NCI-H1105 (cell line): ENCODE data around the gene CAV3.

Experiments
- DNase-seq: peaks from one replicate; lab custom pipeline; 2025; lab: John Stamatoyannopoulos, UW

CAV3 gene

GRCh38 chr3:8761866-8762265, 28.3 kb downstream of the CAV3 start:
- DNase-seq, result no peak

- DNase-seq, result no peak
Measured at GRCh38 chr3:8762607-8763377, 29.2 kb downstream of the CAV3 start.

DNA sequence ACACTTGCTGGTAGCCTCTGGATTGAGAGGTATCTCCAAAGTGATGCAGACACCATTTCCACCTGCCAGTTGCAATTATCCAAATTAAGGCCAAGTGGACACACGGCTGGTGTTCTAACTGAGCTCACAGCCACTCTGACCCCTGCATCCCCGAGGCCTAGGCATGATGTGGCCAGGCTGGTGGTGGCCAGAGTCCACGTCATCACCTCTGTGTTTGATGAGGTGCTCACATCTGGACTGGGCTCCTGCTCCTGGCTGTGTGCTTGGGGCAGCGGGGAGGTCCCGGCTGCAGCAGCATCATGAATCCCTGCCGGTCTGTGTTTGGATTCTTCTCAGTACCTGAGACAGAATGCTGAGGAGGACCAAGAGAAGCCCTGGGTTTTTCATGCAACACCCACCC, 30.9 kb downstream of the CAV3 start:
- no peak for DNase-seq

DNA sequence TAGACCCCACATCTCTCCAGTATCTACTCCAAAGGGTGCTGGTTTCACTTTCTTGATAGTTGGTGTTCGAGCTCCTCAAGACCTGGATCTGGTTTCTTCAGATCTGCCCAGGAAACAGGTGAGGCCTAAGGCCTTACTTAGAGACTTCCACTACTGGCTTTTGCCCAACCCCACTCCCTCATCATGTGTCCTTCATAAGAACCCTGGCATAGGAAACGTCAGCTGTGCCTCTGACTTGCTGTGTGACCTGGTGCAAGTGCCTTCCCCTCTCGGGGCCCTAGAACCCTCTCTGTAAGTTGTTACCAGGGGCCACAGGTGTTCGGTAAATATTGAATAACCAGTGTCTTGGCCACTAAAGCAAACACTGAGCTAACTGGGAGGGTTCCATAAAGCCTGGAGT, 31.9 kb downstream of the CAV3 start:
- DNase-seq, result no peak

- DNase-seq, result no peak
Measured at GRCh38 chr3:8766148-8766547, 32.5 kb downstream of the CAV3 start.

DNA sequence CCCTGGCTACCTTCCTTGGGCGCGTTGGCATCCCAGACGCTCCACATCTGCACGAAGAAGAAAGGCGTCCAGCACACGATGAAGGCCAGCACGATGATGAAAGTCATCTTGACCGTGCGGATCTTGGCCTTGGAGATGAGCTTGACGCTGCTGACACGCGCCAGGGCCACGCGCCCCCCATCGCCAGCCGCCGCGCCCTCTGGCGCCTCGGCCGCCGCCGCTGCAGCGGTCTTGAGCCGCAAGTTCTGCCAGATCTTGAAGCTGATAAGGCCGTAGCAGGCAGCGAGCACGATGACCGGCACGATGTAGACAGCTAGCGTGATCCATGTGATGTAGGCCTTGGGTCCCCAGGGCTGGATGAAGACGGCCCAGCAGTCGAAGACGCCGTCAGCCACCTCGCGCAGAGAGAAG, 33.7 kb downstream of the CAV3 start:
- no peak for DNase-seq

GRCh38 chr3:8767667-8768363, 34.2 kb downstream of the CAV3 start:
- peak; percentile 73 for DNase-seq

GRCh38 chr3:8768364-8769087, 34.9 kb downstream of the CAV3 start:
- DNase-seq, result no peak

DNA sequence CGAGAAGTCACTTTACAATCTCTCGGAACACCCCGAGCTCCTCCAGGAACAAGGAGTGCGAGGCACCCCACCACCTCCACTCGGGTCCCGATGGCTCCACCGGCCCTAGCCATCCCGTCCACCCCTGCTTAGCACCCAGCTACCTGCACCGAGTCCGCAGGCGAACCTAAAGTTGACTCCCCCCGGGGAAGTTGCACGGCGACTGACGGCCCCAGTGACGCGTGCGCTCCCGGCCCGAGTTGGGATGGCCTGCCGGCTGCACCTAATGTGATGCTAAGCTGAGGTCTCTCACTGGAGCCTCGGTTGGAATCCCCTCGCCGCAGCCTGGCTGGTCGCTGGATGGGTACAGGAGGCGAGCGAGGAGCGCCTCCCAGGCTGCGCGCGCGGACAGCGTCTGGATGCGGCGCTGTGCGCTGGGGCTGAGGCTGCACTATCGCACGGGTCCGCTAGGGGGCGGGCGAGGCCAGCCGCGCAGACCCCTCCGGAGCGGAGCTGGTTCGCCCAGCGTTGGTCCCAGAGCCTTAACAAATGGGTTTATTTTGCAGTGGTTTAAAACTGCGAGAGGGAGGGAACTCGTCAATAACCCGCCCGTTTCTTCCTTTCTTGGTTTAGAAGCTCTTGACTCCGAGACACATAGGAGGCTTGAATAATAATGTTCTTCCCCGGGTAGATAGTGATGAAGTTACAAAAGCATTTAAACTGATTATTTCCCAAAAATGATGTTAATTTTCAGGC, 35.7 kb downstream of the CAV3 start, which contains the start of gene OXTR:
TSS of gene OXTR (minus strand) at position 526 of the 735 bp plus-strand sequence. CDS start 1,426 bp downstream, outside the sequence.
- peak; percentile 59 for DNase-seq

- no peak for DNase-seq
Measured at GRCh38 chr3:8773941-8774542, 40.4 kb downstream of the CAV3 start.

DNA sequence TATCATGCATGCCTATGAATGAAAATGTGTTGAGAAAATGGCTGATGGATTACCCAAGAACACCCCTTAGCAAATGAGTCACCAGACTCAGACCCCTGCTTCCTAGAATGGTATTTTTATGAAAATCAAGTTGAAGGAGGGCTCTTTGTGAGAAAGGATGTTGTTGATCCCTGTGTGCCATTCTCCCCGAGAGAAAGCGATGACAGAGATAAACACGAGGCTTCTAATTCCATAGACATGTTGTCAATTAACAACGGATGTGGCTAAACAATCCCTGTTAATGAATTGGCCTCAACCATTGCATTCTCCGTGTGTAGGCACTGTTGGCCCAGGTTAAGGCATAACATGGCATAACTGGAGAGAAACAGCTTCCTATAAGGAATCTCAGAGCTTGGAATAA, 41.6 kb downstream of the CAV3 start:
- no peak for DNase-seq

DNA sequence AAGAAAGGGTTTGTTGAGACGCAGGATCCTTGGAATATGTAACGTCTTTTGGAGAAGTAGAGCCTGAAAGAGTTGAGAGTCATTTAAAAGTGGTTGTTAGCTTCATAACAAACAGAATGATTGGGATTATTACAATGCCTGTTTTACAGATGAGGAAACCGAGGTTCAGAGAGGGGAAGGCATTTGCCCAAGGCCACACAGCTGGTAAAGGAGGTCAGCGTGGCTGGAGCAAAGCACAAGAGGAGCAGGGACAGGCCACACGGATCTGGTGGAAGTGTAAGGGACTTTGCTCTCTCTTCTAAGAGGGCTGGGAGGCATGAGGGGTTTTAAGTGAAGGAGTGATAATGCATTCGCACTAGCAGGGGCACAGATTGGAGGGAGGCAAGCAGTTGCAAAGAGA, 42.0 kb downstream of the CAV3 start:
- no peak for DNase-seq

- no peak for DNase-seq
Measured at GRCh38 chr3:8776406-8776805, 42.8 kb downstream of the CAV3 start.

- DNase-seq, result no peak
Measured at GRCh38 chr3:8777201-8777977, 43.8 kb downstream of the CAV3 start.

- DNase-seq, result no peak
Measured at GRCh38 chr3:8777978-8778267, 44.3 kb downstream of the CAV3 start.

DNA sequence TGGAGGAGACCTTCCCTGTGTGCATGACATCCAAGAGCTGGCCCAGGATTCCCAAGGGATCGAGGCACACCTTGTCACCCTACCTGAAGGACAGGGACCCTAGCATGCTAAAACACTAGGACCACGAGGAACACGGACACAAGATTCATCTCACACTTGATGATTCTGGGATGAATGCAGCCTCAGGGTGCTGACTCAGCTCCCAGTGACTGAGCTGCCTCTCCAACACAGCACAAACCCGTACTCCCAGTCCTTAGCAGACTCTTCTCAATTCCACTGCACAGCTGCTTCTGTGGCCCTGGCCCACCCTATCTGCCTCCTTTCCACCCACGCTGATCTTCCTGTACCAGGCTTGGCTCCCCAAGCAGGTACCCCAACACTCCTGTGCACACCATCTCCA, 44.9 kb downstream of the CAV3 start:
- DNase-seq, result no peak

DNA sequence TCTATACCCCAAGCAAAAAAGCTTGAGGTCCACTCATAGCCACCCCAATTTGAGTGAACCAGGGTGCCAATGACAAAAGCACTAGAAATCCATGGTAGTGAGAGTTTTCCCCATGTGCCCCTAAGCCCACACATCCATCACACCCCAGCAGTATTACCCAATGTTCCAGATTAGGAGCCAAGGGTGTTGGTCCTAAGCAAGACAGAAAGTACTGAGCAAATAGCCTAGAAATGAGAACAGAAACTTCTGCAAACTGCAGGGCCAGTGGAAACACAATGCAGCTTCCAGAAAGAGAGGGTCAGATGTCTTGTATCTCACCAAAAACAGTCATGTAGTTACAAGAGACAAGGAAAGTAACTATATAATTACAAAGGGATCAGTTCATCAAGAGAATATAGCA, 46.7 kb downstream of the CAV3 start:
- no peak for DNase-seq

GRCh38 chr3:8784676-8785435, 51.3 kb downstream of the CAV3 start:
- DNase-seq, result no peak

DNA sequence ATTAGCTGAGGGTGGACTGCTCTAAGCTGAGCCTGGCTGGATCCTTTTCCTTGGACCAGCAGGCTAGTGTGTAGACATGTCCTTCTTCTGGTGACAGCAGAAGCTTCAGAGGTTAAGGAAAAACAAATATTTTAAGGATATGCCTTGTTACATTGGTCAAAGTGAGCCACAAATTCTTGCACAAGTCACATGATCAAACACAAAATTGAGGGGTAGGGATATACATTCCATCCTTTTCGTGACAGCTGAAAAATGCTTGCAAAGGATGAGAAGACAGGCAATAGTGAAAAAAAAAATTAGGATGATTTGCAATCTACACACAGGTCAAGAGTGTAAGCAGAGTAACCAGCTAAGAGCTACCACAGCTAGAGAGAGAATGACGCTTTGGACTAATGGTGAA, 56.9 kb downstream of the CAV3 start:
- no peak for DNase-seq

GRCh38 chr3:8793242-8793641, 59.6 kb downstream of the CAV3 start:
- no peak for DNase-seq
